GM12872 (cell line): ENCODE measurements around the gene PRKD3.

Source experiments
- TF ChIP-seq, protein P1 (sequence below): IDR thresholded peaks from 3 replicates; pipeline ENCODE4 v1.5.1; 2011; ENCODE audit warnings: low read depth, mild to moderate bottlenecking, low read length, moderate library complexity; ENCODE audit not compliant: insufficient read depth

Gene PRKD3

DNA sequence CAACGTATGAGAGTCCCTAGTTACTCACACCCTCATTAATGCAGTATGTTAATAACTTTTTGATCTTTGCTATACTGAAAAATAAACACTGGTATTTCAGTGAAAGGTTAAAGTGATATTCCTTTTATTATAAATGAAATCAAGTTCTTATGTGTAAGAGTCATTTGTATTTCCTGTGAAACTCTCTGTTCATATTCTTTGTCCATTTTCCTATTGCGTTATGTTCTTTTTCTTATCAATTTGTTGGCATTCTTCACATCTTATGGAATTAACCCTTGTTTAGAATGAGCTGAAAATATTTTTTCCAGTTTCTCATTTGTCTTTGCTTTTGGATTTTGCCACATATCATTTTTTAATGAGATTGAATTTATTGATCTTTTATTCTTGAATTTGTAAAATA, 48.3 kb downstream of the PRKD3 start:
- TF ChIP-seq, protein P1, sequence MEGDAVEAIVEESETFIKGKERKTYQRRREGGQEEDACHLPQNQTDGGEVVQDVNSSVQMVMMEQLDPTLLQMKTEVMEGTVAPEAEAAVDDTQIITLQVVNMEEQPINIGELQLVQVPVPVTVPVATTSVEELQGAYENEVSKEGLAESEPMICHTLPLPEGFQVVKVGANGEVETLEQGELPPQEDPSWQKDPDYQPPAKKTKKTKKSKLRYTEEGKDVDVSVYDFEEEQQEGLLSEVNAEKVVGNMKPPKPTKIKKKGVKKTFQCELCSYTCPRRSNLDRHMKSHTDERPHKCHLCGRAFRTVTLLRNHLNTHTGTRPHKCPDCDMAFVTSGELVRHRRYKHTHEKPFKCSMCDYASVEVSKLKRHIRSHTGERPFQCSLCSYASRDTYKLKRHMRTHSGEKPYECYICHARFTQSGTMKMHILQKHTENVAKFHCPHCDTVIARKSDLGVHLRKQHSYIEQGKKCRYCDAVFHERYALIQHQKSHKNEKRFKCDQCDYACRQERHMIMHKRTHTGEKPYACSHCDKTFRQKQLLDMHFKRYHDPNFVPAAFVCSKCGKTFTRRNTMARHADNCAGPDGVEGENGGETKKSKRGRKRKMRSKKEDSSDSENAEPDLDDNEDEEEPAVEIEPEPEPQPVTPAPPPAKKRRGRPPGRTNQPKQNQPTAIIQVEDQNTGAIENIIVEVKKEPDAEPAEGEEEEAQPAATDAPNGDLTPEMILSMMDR: no peak
